ENCODE data around the gene CDC42BPB. TPM values are rescaled to one million over a fixed set of nuclear protein-coding genes. Genes with fewer than 3 reads are reported as not detected.

CDC42BPB gene
- total RNA-seq, 1 experiment from 2014 or later: 103 TPM

DNA sequence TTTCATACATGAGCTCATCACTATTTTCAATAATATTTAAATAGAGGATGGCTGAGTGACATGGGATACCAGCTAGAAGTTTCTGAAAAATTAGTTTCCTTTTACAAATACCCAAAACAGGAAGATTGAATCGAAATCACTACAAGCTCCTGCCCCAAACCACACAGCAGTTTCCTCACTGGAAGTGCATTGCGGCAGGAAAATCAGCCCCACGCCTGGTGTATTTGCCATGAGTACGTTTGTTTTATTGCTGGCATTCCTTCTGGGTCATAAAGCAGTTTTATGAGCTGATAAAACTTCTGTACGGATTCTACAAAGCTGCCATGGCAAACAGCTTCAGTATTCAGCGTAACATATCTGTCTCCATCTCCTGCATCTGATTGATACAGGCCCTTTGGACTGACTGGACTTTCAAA, 23.7 kb downstream of the CDC42BPB start:
- no peak overlapping the region for H3K9ac ChIP-seq (ENCODE audit: extremely low read depth, insufficient read length, low read length)
- no peaks in the 10 kb centered on the region for H3K9me3 ChIP-seq (ENCODE audit: control insufficient read depth, low read depth, low read length)
- no peak for DNase-seq
- no peaks in the 10 kb centered on the region for H3K27me3 ChIP-seq (ENCODE audit: insufficient read depth, low read length)
- TF ChIP-seq, protein P1, sequence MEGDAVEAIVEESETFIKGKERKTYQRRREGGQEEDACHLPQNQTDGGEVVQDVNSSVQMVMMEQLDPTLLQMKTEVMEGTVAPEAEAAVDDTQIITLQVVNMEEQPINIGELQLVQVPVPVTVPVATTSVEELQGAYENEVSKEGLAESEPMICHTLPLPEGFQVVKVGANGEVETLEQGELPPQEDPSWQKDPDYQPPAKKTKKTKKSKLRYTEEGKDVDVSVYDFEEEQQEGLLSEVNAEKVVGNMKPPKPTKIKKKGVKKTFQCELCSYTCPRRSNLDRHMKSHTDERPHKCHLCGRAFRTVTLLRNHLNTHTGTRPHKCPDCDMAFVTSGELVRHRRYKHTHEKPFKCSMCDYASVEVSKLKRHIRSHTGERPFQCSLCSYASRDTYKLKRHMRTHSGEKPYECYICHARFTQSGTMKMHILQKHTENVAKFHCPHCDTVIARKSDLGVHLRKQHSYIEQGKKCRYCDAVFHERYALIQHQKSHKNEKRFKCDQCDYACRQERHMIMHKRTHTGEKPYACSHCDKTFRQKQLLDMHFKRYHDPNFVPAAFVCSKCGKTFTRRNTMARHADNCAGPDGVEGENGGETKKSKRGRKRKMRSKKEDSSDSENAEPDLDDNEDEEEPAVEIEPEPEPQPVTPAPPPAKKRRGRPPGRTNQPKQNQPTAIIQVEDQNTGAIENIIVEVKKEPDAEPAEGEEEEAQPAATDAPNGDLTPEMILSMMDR (conservative IDR thresholded peaks at IDR 0.05): no peak
- no peak overlapping the region for H3K27ac ChIP-seq (ENCODE audit: insufficient read length, low read depth, low read length)
- H3K18ac ChIP-seq (ENCODE audit: insufficient read length, low read depth, low read length): no peak overlapping the region
- H3K79me1 ChIP-seq (ENCODE audit: insufficient read depth, low read depth, low read length, poor library complexity, severe bottlenecking): peaks cover 3% of the 10 kb centered on the region
- H3K79me2 ChIP-seq (ENCODE audit: insufficient read depth, low read length): peaks cover 12% of the 10 kb centered on the region; the same call in 1 of the 2 replicates
- H2AK5ac ChIP-seq (ENCODE audit: insufficient read length, low read length): no peak overlapping the region
- no peaks in the 10 kb centered on the region; the same call in 1 of the 2 replicates for H3K27me3 Mint-ChIP-seq (ENCODE audit: low read depth)
- no peak overlapping the region for H4K8ac ChIP-seq (replicated peaks; ENCODE audit: insufficient read length, low read depth, low read length)
- H3K36me3 Mint-ChIP-seq (ENCODE audit: insufficient read depth in 1 of 3, low read depth in 3 of 3): no peaks in the 10 kb centered on the region; a peak in 2 of 7 replicates
- no peak overlapping the region for H3K4me2 ChIP-seq (ENCODE audit: insufficient read depth, insufficient read length, low read length)
- no peak overlapping the region for H2AFZ ChIP-seq (ENCODE audit: low read length)
- no CpG with 5 or more reads among the region's 6 CpGs for WGBS (ENCODE audit: extremely low coverage, insufficient read length, low lambda C conversion rate)
- no peak overlapping the region for H2BK20ac ChIP-seq (ENCODE audit: low read depth, low read length, poor library complexity, severe bottlenecking)
- no peak overlapping the region for H2BK120ac ChIP-seq (ENCODE audit: low read depth, low read length, poor library complexity, severe bottlenecking)
- no peaks in the 10 kb centered on the region for H3K9me3 Mint-ChIP-seq
- no peak overlapping the region for H2BK12ac ChIP-seq (ENCODE audit: insufficient read length, low read depth, low read length)
- no peak overlapping the region for H3T11ph ChIP-seq (ENCODE audit: low read length)
- no peaks in the 10 kb centered on the region for H4K20me1 ChIP-seq (ENCODE audit: control insufficient read depth, insufficient read depth, insufficient read length)
- no peak overlapping the region for H2BK5ac ChIP-seq (ENCODE audit: insufficient read length, low read length)
- peaks cover 0 to 4% of the 10 kb centered on the region in 2 experiments; a peak in 2 of 4 replicates for H3K4me1 Mint-ChIP-seq
- no peak overlapping the region for H3K27ac Mint-ChIP-seq
- H3K23ac ChIP-seq (ENCODE audit: insufficient read length, low read depth, low read length): no peak overlapping the region
- no peak overlapping the region for H2BK15ac ChIP-seq (ENCODE audit: low read depth, low read length)
- no peak overlapping the region for H4K5ac ChIP-seq (ENCODE audit: insufficient read length, low read depth, low read length)
- no peak overlapping the region for H3K56ac ChIP-seq (ENCODE audit: insufficient read length, low read depth, low read length)
- no peak overlapping the region for H3K4me3 Mint-ChIP-seq
- H3K14ac ChIP-seq (ENCODE audit: insufficient read depth, low read length): no peak overlapping the region
- H3K4ac ChIP-seq (ENCODE audit: low read depth, low read length): no peak overlapping the region
- H3K23me2 ChIP-seq (ENCODE audit: insufficient read length, low read depth, low read length, poor library complexity, severe bottlenecking): no peaks in the 10 kb centered on the region
- no peaks in the 10 kb centered on the region for H3K4me1 ChIP-seq (ENCODE audit: insufficient read depth, low read length)
- H4K91ac ChIP-seq (ENCODE audit: insufficient read length, low read depth, low read length): no peak overlapping the region

All from H9 (cell line).